Endothelial cell of umbilical vein (primary cell): Measurements from ENCODE around the gene DMD. TPM values are rescaled to one million over a fixed set of nuclear protein-coding genes. Genes with fewer than 3 reads are reported as not detected.

Experiments used
- BruUV-seq: library from RNA; stranded (reverse); fragments of 400-500 nt; replicated peaks from 2 replicates; lab custom pipeline; 2021; lab: Mats Ljungman, UMichigan
- CTCF ChIA-PET: fragments of 300-600, 350-600 bp; sonication (Branson Sonifier 250); formaldehyde crosslinking; loops from one replicate; lab custom pipeline; 2021; ENCODE audit warnings: antibody characterized with exemption, inconsistent platforms; lab: Charles Lee
- POLR2A ChIA-PET: fragments of 300-600, 350-600 bp; sonication (Branson Sonifier 250); formaldehyde crosslinking; loops from one replicate; lab custom pipeline; 2021; ENCODE audit warnings: antibody characterized with exemption, inconsistent platforms; lab: Charles Lee
- DNase-seq: peaks from one replicate; pipeline ENCODE4 v3.0.0-alpha.2; 2011; ENCODE audit warnings: low read depth, low spot score
- FAIRE-seq: peaks from 2 replicates; lab custom pipeline; 2011; peaks lifted over from hg19 to GRCh38; lab: Jason Lieb, UNC
- H2AFZ ChIP-seq: 2 replicates; pipeline ENCODE4 v1.6.0; 2012; ENCODE audit warnings: low read depth, low read length, control low read depth, inconsistent platforms
- H3K27ac ChIP-seq: 2 replicates; pipeline ENCODE4 v1.5.1; 2011; ENCODE audit warnings: low read depth, mild to moderate bottlenecking, control low read depth, low read length, moderate library complexity; ENCODE audit not compliant: insufficient read depth
- H3K27me3 ChIP-seq, 2 experiments: 2 replicates each; pipeline versions ENCODE4 v1.6.0 to v1.6.1; 2011; ENCODE audit warnings: low read length in 2 of 2, mixed read lengths in 1 of 2; ENCODE audit not compliant: control insufficient read depth in 2 of 2, insufficient read depth in 2 of 2
- H3K36me3 ChIP-seq, 2 experiments: 2 replicates in 1 of 2; 3 replicates in 1 of 2; pipeline ENCODE4 v1.5.1; 2011; ENCODE audit warnings: low read length in 2 of 2, mild to moderate bottlenecking in 1 of 2, moderate library complexity in 1 of 2; ENCODE audit not compliant: control insufficient read depth in 2 of 2, insufficient read depth in 2 of 2; ENCODE audit errors: extremely low read depth in 1 of 2
- H3K4me1 ChIP-seq: 3 replicates; pipeline ENCODE4 v1.5.1; 2011; ENCODE audit warnings: mild to moderate bottlenecking, low read length; ENCODE audit not compliant: control insufficient read depth, insufficient read depth; ENCODE audit errors: extremely low read depth
- H3K4me2 ChIP-seq: 2 replicates; pipeline ENCODE4 v1.6.1; 2011; ENCODE audit warnings: low read length, control low read depth, mixed read lengths; ENCODE audit not compliant: insufficient read depth
- H3K4me3 ChIP-seq, 3 experiments: fragments of 200-600 bp in 1 of 3; sonication (generic), shearing (Covaris generic) in 1 of 3; replicated peaks in 1 of 3; 2 replicates each; pipeline ENCODE4 v1.5.1; 2011 to 2016; ENCODE audit warnings: control low read depth in 3 of 3, low read length in 3 of 3, mild to moderate bottlenecking in 2 of 3, inconsistent platforms in 1 of 3, low read depth in 1 of 3, moderate library complexity in 1 of 3; ENCODE audit not compliant: insufficient read depth in 1 of 3
- H3K79me2 ChIP-seq: 2 replicates; pipeline ENCODE4 v1.6.0; 2012; ENCODE audit warnings: low read length, inconsistent platforms; ENCODE audit not compliant: control insufficient read depth, insufficient read depth
- H3K9ac ChIP-seq: replicated peaks from 2 replicates; pipeline ENCODE3; 2011; ENCODE audit warnings: low read length, control low read depth; ENCODE audit not compliant: insufficient read depth; ENCODE audit errors: extremely low read depth
- H3K9me1 ChIP-seq: replicated peaks from 3 replicates; pipeline ENCODE4 v1.6.0; 2011; ENCODE audit warnings: mild to moderate bottlenecking, low read length; ENCODE audit not compliant: control insufficient read depth, insufficient read depth; ENCODE audit errors: extremely low read depth
- H3K9me3 ChIP-seq: replicated peaks from 2 replicates; pipeline ENCODE4 v1.5.1; 2012; ENCODE audit warnings: low read length, inconsistent platforms; ENCODE audit not compliant: control insufficient read depth, insufficient read depth
- H4K20me1 ChIP-seq: replicated peaks from 2 replicates; pipeline ENCODE3; 2011; ENCODE audit warnings: mild to moderate bottlenecking, low read length; ENCODE audit not compliant: control insufficient read depth, insufficient read depth; ENCODE audit errors: extremely low read depth
- EZH2 ChIP-seq: IDR thresholded peaks from 2 replicates; pipeline ENCODE4 v1.6.1; 2012; ENCODE audit warnings: borderline replicate concordance, low read depth, mild to moderate bottlenecking, moderate library complexity, low read length, inconsistent platforms; ENCODE audit not compliant: severe bottlenecking
- FOS ChIP-seq: IDR thresholded peaks from 2 replicates; pipeline ENCODE4 v1.6.1; 2011; ENCODE audit warnings: mild to moderate bottlenecking, low read length, moderate library complexity, borderline replicate concordance; ENCODE audit not compliant: insufficient read depth
- GATA2 ChIP-seq: IDR thresholded peaks from 2 replicates; pipeline ENCODE4 v1.7.0; 2011; ENCODE audit warnings: low read depth, mild to moderate bottlenecking, moderate library complexity, mixed read lengths, low read length; ENCODE audit not compliant: insufficient read length, insufficient read depth
- JUN ChIP-seq: IDR thresholded peaks from 2 replicates; pipeline ENCODE4 v1.6.1; 2011; ENCODE audit warnings: borderline replicate concordance, low read depth; ENCODE audit not compliant: insufficient read length, insufficient read depth
- MYC ChIP-seq: IDR thresholded peaks from one replicate; pipeline ENCODE4 v1.6.1; 2011; ENCODE audit warnings: mild to moderate bottlenecking, low read depth, low read length
- POLR2A ChIP-seq: IDR thresholded peaks from 2 replicates; pipeline ENCODE4 v1.6.1; 2012; ENCODE audit warnings: low read depth, mild to moderate bottlenecking, control low read depth, low read length
- POLR2AphosphoS5 ChIP-seq: IDR thresholded peaks from 2 replicates; pipeline ENCODE4 v1.6.1; 2012; ENCODE audit warnings: low read depth, mild to moderate bottlenecking, control low read depth, low read length, moderate library complexity; ENCODE audit not compliant: insufficient read depth
- dilution Hi-C: fragments of 300-500 bp; cut with MboI; formaldehyde crosslinking; loops from one replicate; pipeline ENCODE4 v1.15.0; 2019; ENCODE audit warnings: low sequenced_read_pairs; ENCODE audit not compliant: extremely low pct_ligation_motif_present
- intact Hi-C: fragments of 100-400 bp; cut with micrococcal nuclease; formaldehyde crosslinking; loops from one replicate; pipeline ENCODE4 v1.10.0; 2022
- polyA plus RNA-seq, 4 experiments: library from polyadenylated mRNA; depleted of rRNA in 3 of 4; stranded (reverse) in 3 of 4; unstranded in 1 of 4; fragments of >200 nt; gene quantifications; 2 replicates each; pipeline versions ENCODE4 v1.2.1 to v1.2.3, GENCODE V29; 2011 to 2012; ENCODE audit warnings: missing spikeins in 1 of 4
- total RNA-seq: library from RNA; stranded (reverse); gene quantifications from 2 replicates; pipeline ENCODE4 v1.2.3, GENCODE V29; 2021
- TF ChIP-seq, protein P1 (sequence below): IDR thresholded peaks from 2 replicates; pipeline ENCODE4 v1.6.1; 2011; ENCODE audit not compliant: insufficient read depth, insufficient read length
- TF ChIP-seq, protein P2 (sequence below), 2 donors: IDR thresholded peaks; 1 replicate in 1 of 2; 2 replicates in 1 of 2; pipeline ENCODE4 v1.5.1; 2011; ENCODE audit warnings: low read length in 2 of 2, mild to moderate bottlenecking in 2 of 2, moderate library complexity in 2 of 2, control low read depth in 1 of 2, inconsistent platforms in 1 of 2, low read depth in 1 of 2; ENCODE audit not compliant: insufficient read depth in 1 of 2; ENCODE audit errors: extremely low read depth in 1 of 2

DMD gene
- total and polyA plus RNA-seq, 2 donors (not counting 3 experiments of a cell fraction or from before 2014, with no cell fraction given) = 7.3 to 9.0 TPM

DNA sequence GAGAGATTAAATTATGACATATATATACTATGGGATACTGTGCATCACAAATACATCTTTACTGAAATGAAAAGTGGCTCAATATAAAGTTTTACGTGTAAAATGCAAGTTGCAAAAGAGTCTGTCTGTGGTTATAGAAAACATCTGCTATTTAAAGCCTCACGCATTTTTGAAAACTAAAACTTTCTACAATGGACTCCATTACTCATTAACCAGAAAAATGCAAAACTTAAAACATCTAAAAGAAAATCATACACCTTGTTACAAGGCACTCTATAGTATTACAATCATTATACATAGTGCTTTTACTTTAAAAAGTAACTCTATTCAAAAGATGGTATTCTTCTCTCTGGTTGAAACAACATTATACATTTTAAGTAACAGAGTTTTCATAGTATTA lies 755.6 kb downstream of the DMD start:
- intact Hi-C loops = loop anchor here (5.0 kb wide), 1 partner anchor 1488 kb away; no protein-coding TSS in a partner anchor
- Histone ChIP-seq H2AFZ (no peak overlapping the region), H3K9me1 (no peaks in the 10 kb centered on the region), H3K9ac (no peak overlapping the region), H3K4me2 (no peak overlapping the region), H3K9me3 (no peaks in the 10 kb centered on the region), H3K27ac (no peak overlapping the region), H3K79me2 (no peaks in the 10 kb centered on the region), H3K4me3 (no peak overlapping the region), H3K27me3 (no peaks in the 10 kb centered on the region), H3K4me1 (no peaks in the 10 kb centered on the region), H3K36me3 (no peaks in the 10 kb centered on the region), H4K20me1 (no peaks in the 10 kb centered on the region)
- DNase-seq (no peak), FAIRE-seq (no peak)
- BruUV-seq = no TSS peak
- ChIA-PET POLR2A (no interaction called here), CTCF (no interaction called here)
- dilution Hi-C loops = no loop called here
- TF ChIP-seq POLR2A (no peak), POLR2AphosphoS5 (no peak), GATA2 (no peak), FOS (no peak), JUN (no peak), MYC (no peak), EZH2 (no peak)
- TF ChIP-seq, protein P1, sequence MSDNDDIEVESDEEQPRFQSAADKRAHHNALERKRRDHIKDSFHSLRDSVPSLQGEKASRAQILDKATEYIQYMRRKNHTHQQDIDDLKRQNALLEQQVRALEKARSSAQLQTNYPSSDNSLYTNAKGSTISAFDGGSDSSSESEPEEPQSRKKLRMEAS = no peak
- TF ChIP-seq, protein P2, sequence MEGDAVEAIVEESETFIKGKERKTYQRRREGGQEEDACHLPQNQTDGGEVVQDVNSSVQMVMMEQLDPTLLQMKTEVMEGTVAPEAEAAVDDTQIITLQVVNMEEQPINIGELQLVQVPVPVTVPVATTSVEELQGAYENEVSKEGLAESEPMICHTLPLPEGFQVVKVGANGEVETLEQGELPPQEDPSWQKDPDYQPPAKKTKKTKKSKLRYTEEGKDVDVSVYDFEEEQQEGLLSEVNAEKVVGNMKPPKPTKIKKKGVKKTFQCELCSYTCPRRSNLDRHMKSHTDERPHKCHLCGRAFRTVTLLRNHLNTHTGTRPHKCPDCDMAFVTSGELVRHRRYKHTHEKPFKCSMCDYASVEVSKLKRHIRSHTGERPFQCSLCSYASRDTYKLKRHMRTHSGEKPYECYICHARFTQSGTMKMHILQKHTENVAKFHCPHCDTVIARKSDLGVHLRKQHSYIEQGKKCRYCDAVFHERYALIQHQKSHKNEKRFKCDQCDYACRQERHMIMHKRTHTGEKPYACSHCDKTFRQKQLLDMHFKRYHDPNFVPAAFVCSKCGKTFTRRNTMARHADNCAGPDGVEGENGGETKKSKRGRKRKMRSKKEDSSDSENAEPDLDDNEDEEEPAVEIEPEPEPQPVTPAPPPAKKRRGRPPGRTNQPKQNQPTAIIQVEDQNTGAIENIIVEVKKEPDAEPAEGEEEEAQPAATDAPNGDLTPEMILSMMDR (IDR thresholded peaks at IDR 0.05; ENCODE audit: extremely low read depth in 1 of 2, insufficient read depth in 1 of 2, low read depth in 1 of 2, low read length in 2 of 2) = no peak
